HCEC 1CT (cell line): Measurements from ENCODE around the gene ESF1.

Source experiments
- DNase-seq: peaks from one replicate; pipeline ENCODE4 v3.0.0-alpha.2; 2017

The ESF1 gene

GRCh38 chr20:13784893-13785715 is at the start of gene ESF1, which contains the start of gene NDUFAF5:
TSS of gene ESF1 (minus strand) at chr20:13784919. CDS start at chr20:13783140, 1,779 bp downstream.
TSS of gene NDUFAF5 (plus strand) at chr20:13785028. CDS start at chr20:13785069, 41 bp downstream.
- DNase-seq, result peak; percentile 94

GRCh38 chr20:13831476-13831875 is 46.8 kb upstream of the ESF1 start:
- DNase-seq, result no peak

- no peak for DNase-seq
Observed at GRCh38 chr20:13825465-13825864, 40.7 kb upstream of the ESF1 start.

- no peak for DNase-seq
Observed at GRCh38 chr20:13824459-13824858, 39.7 kb upstream of the ESF1 start.

- no peak for DNase-seq
Observed at GRCh38 chr20:13822459-13822858, 37.7 kb upstream of the ESF1 start.

GRCh38 chr20:13821876-13822275 is 37.2 kb upstream of the ESF1 start:
- no peak for DNase-seq

- DNase-seq, result peak; percentile 31
Observed at GRCh38 chr20:13819885-13820645, 35.3 kb upstream of the ESF1 start.

GRCh38 chr20:13817342-13817741 is 32.6 kb upstream of the ESF1 start:
- DNase-seq, result peak; percentile 73

- DNase-seq, result no peak
Observed at GRCh38 chr20:13816757-13817156, 32.0 kb upstream of the ESF1 start.

- DNase-seq, result no peak
Observed at GRCh38 chr20:13814672-13815071, 30.0 kb upstream of the ESF1 start.

GRCh38 chr20:13813910-13814309 is 29.2 kb upstream of the ESF1 start:
- no peak for DNase-seq

GRCh38 chr20:13810446-13810845 is 25.7 kb upstream of the ESF1 start:
- DNase-seq, result no peak

- DNase-seq, result no peak
Observed at GRCh38 chr20:13809855-13810254, 25.1 kb upstream of the ESF1 start.

- DNase-seq, result no peak
Observed at GRCh38 chr20:13809373-13809772, 24.7 kb upstream of the ESF1 start.

- DNase-seq, result peak; percentile 87
Observed at GRCh38 chr20:13800728-13801134, 16.0 kb upstream of the ESF1 start.

GRCh38 chr20:13799974-13800373 is 15.3 kb upstream of the ESF1 start:
- DNase-seq, result no peak

- no peak for DNase-seq
Observed at GRCh38 chr20:13799040-13799439, 14.3 kb upstream of the ESF1 start.

GRCh38 chr20:13794667-13795066 is 9.9 kb upstream of the ESF1 start:
- no peak for DNase-seq

GRCh38 chr20:13793001-13793400 is 8.3 kb upstream of the ESF1 start:
- DNase-seq, result no peak

GRCh38 chr20:13791540-13792459 is 7.1 kb upstream of the ESF1 start:
- DNase-seq, result no peak

GRCh38 chr20:13790708-13791107 is 6.0 kb upstream of the ESF1 start:
- DNase-seq, result no peak

- DNase-seq, result peak; percentile 58
Observed at GRCh38 chr20:13788167-13788834, 3.6 kb upstream of the ESF1 start.
